ENCODE results near the gene NUB1.

DNA sequence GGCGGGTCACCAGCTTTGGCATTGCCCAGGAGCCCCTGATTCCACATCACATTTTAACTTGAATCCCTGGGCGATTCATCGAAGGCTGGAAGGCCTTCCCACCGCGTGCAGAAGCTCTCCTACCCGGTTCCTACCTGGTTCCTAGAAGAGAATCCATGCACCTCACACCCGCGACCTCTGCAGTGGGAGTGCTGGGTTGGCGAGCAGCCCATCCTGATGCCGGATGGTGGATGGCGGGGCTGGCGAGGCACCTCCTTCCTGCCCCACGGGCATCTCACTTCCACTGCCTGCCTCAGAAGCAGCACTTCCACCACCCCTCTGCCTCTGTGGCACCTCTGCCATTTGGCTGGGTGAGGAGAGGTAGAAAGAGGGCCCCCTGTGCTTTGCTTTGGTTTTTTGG, 32.0 kb downstream of the NUB1 start:
- TF ChIP-seq, protein P1, sequence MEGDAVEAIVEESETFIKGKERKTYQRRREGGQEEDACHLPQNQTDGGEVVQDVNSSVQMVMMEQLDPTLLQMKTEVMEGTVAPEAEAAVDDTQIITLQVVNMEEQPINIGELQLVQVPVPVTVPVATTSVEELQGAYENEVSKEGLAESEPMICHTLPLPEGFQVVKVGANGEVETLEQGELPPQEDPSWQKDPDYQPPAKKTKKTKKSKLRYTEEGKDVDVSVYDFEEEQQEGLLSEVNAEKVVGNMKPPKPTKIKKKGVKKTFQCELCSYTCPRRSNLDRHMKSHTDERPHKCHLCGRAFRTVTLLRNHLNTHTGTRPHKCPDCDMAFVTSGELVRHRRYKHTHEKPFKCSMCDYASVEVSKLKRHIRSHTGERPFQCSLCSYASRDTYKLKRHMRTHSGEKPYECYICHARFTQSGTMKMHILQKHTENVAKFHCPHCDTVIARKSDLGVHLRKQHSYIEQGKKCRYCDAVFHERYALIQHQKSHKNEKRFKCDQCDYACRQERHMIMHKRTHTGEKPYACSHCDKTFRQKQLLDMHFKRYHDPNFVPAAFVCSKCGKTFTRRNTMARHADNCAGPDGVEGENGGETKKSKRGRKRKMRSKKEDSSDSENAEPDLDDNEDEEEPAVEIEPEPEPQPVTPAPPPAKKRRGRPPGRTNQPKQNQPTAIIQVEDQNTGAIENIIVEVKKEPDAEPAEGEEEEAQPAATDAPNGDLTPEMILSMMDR (IDR thresholded peaks at IDR 0.05), result no peak
- TF ChIP-seq EZH2phosphoT487 (IDR thresholded peaks at IDR 0.05), result no peak
- no peak for TF ChIP-seq EZH2 (IDR thresholded peaks at IDR 0.05)
